K562 (cell line): ENCODE data around the gene MAST1. TPM values are rescaled to one million over a fixed set of nuclear protein-coding genes. Genes with fewer than 3 reads are reported as not detected.

ENCODE experiments used
- ARID2 ChIP-seq: fragments of 450-650 bp; IDR thresholded peaks from 2 replicates; pipeline ENCODE4 v1.6.1; 2017; ENCODE audit warnings: antibody characterized with exemption, mild to moderate bottlenecking
- ATF7 ChIP-seq: fragments of 450-650 bp; IDR thresholded peaks from 2 replicates; pipeline ENCODE4 v1.7.1; 2014; ENCODE audit warnings: mild to moderate bottlenecking, moderate library complexity
- BCL6 ChIP-seq: fragments of 250-450 bp; sonication (Bioruptor Pico); IDR thresholded peaks from 2 replicates; pipeline ENCODE4 v1.4.0; 2020
- BCLAF1 ChIP-seq, 2 experiments: fragments of 450-650 bp in 1 of 2; IDR thresholded peaks; 2 replicates each; pipeline ENCODE4 v1.6.1; 2011 to 2017; ENCODE audit warnings: low read depth in 2 of 2, antibody characterized with exemption in 1 of 2, borderline replicate concordance in 1 of 2, low read length in 1 of 2, mild to moderate bottlenecking in 1 of 2, mixed read lengths in 1 of 2; ENCODE audit not compliant: control insufficient read depth in 1 of 2
- BRD4 ChIP-seq: fragments of 200-600 bp; sonication (generic); IDR thresholded peaks from 2 replicates; pipeline ENCODE4 v1.6.1; 2017; ENCODE audit warnings: inconsistent platforms
- BRF2 ChIP-seq: IDR thresholded peaks from 3 replicates; pipeline ENCODE4 v1.6.1; 2011; ENCODE audit warnings: borderline replicate concordance, mild to moderate bottlenecking; ENCODE audit not compliant: insufficient read length, insufficient read depth
- CBX1 ChIP-seq: sonication (generic); IDR thresholded peaks from 2 replicates; pipeline ENCODE4 v1.6.1; 2016; ENCODE audit warnings: antibody characterized with exemption, low read depth, mild to moderate bottlenecking
- CTCF ChIP-seq, 3 experiments: IDR thresholded peaks in 2 of 3; conservative IDR thresholded peaks in 1 of 3; 2 replicates each; pipeline ENCODE4 v1.5.1; 2011 to 2012; ENCODE audit warnings: low read length in 3 of 3, mild to moderate bottlenecking in 3 of 3, control low read depth in 2 of 3, improper control_type of control experiment in 1 of 3, inconsistent platforms in 1 of 3, low read depth in 1 of 3, mixed read lengths in 1 of 3, moderate library complexity in 1 of 3; ENCODE audit not compliant: insufficient read depth in 2 of 3
- DPF2 ChIP-seq: fragments of 450-650 bp; IDR thresholded peaks from 2 replicates; pipeline ENCODE4 v1.6.1; 2016
- KHSRP ChIP-seq: fragments of 450-650 bp; IDR thresholded peaks from 2 replicates; pipeline ENCODE4 v1.6.1; 2017
- KLF6 ChIP-seq: fragments of 250-450 bp; sonication (Bioruptor Pico); IDR thresholded peaks from 2 replicates; pipeline ENCODE4 v1.4.0; 2020; ENCODE audit warnings: mild to moderate bottlenecking, moderate library complexity, borderline replicate concordance
- MCM2 ChIP-seq: fragments of 450-650 bp; IDR thresholded peaks from 2 replicates; pipeline ENCODE4 v1.6.1; 2017; ENCODE audit warnings: low read depth, mild to moderate bottlenecking
- MXI1 ChIP-seq: IDR thresholded peaks from 2 replicates; pipeline ENCODE4 v1.6.1; 2011; ENCODE audit warnings: low read depth, mild to moderate bottlenecking, improper control_type of control experiment, low read length
- RAD51 ChIP-seq: fragments of 450-650 bp; IDR thresholded peaks from 2 replicates; pipeline ENCODE4 v1.7.1; 2016; ENCODE audit warnings: low read depth, mild to moderate bottlenecking, borderline replicate concordance
- RFX5 ChIP-seq: IDR thresholded peaks from 2 replicates; pipeline ENCODE4 v1.6.1; 2011; ENCODE audit warnings: low read depth, mild to moderate bottlenecking, improper control_type of control experiment, low read length
- SLC30A9 ChIP-seq: fragments of 250-450 bp; sonication (Bioruptor Pico); IDR thresholded peaks from 2 replicates; pipeline ENCODE4 v1.8.0; 2022; ENCODE audit warnings: mild to moderate bottlenecking, moderate library complexity
- ZNF280B ChIP-seq: fragments of 250-450 bp; sonication (Bioruptor Pico); IDR thresholded peaks from 2 replicates; pipeline ENCODE4 v1.5.1; 2021; ENCODE audit warnings: mild to moderate bottlenecking
- ZNF589 ChIP-seq: fragments of 200-800 bp; sonication (Bioruptor generic); IDR thresholded peaks from 2 replicates; pipeline ENCODE4 v1.6.1; 2016; ENCODE audit warnings: low read depth, missing genetic modification characterization, missing compliant biosample characterization
- ZNF717 ChIP-seq: fragments of 250-450 bp; sonication (Bioruptor Pico); IDR thresholded peaks from 2 replicates; pipeline ENCODE4 v1.5.0; 2021
- polyA plus RNA-seq, 8 experiments: library from polyadenylated mRNA; depleted of rRNA in 4 of 8; stranded (reverse) in 5 of 8; unstranded in 3 of 8; fragments of >200 nt; fragmentation: Nextera tagmentation in 2 of 8; fragmentation: Illumina TruSeq in 1 of 8; extraction: Ambion mirVana in 2 of 8; extraction: Trizol in 1 of 8; gene quantifications; 2 replicates each; pipeline versions ENCODE4 v1.2.1 to v1.2.3, GENCODE V29; 2011 to 2014; ENCODE audit warnings: inconsistent platforms in 1 of 8, missing spikeins in 1 of 8
- total RNA-seq, 7 experiments: library from RNA; depleted of rRNA in 6 of 7; stranded (reverse); fragments of >200 nt in 6 of 7; fragmentation: Illumina TruSeq in 2 of 7; extraction: Trizol in 2 of 7; gene quantifications; 2 replicates each; pipeline versions ENCODE4 v1.2.1 to v1.2.3, GENCODE V29; 2011 to 2021; ENCODE audit warnings: low replicate concordance in 1 of 7
- TF ChIP-seq, protein P1 (sequence below): fragments of 450-650 bp; IDR thresholded peaks from 2 replicates; pipeline ENCODE4 v1.6.1; 2016

The MAST1 gene
- total and polyA plus RNA-seq, 9 of the 15 experiments (the other 6 are each of a cell fraction or from before 2014, with no cell fraction given): 0.48 to 10.3 (median 3.9) TPM

GRCh38 chr19:12792051-12792852 lies 46.1 kb upstream of the MAST1 start (continued):
- TF ChIP-seq DPF2: no peak
- TF ChIP-seq BRF2: no peak
- no peak for TF ChIP-seq MCM2
- TF ChIP-seq BCLAF1 (IDR thresholded peaks at IDR 0.05; ENCODE audit: borderline replicate concordance in 1 of 2, control insufficient read depth in 1 of 2, low read depth in 2 of 2, low read length in 1 of 2): peak in 1 of 2 experiments; percentile 83; a peak in 1 of 4 replicates
- TF ChIP-seq, protein P1, sequence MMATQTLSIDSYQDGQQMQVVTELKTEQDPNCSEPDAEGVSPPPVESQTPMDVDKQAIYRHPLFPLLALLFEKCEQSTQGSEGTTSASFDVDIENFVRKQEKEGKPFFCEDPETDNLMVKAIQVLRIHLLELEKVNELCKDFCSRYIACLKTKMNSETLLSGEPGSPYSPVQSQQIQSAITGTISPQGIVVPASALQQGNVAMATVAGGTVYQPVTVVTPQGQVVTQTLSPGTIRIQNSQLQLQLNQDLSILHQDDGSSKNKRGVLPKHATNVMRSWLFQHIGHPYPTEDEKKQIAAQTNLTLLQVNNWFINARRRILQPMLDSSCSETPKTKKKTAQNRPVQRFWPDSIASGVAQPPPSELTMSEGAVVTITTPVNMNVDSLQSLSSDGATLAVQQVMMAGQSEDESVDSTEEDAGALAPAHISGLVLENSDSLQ: peak; percentile 67
- TF ChIP-seq RFX5: no peak
- peak; percentile 23; the same call in 1 of the 2 replicates for TF ChIP-seq CBX1
- TF ChIP-seq BCL6 (CRISPR knock-in tag): no peak
- no peak for TF ChIP-seq ZNF589
- no peak for TF ChIP-seq KHSRP
- peak; percentile 38; the same call in 1 of the 2 replicates for TF ChIP-seq ATF7
- no peak for TF ChIP-seq ARID2
- TF ChIP-seq MXI1: no peak
- TF ChIP-seq BRD4: no peak
- 0 out of 6 replicates have a peak, but pooled peaks of 1 of the 3 experiments have one; percentile 10 for TF ChIP-seq CTCF (IDR thresholded peaks at IDR 0.05 in 2 of 3, conservative IDR thresholded peaks at IDR 0.05 in 1 of 3; ENCODE audit: insufficient read depth in 2 of 3, low read depth in 1 of 3, low read length in 3 of 3)
- no peak for TF ChIP-seq SLC30A9
- TF ChIP-seq ZNF717 (CRISPR knock-in tag): no peak
- no peak for TF ChIP-seq ZNF280B (CRISPR knock-in tag)
- TF ChIP-seq RAD51: peak; percentile 88
- TF ChIP-seq KLF6 (CRISPR knock-in tag): no peak
